Activated naive CD4-positive, alpha-beta T cell treated with anti-CD3 and anti-CD28 coated beads, Interleukin-2, amount 50 U/mL, for 72 hours (primary cell): ENCODE results near the gene ARSI. TPM values are rescaled to one million over a fixed set of nuclear protein-coding genes. Genes with fewer than 3 reads are reported as not detected.

ENCODE experiments used
- ATAC-seq, 2 donors: fragments of 150-1000 bp; cut with Tn5 transposase; 2 replicates each; pipeline ENCODE4 v1.10.0; 2021; ENCODE audit warnings: mild to moderate bottlenecking in 2 of 2, moderate library complexity in 2 of 2
- DNase-seq, 2 donors: peaks; one replicate each; pipeline ENCODE4 v3.0.0; 2021 to 2022; ENCODE audit warnings: low spot score in 2 of 2
- H3K27ac Mint-ChIP-seq, 2 donors: one replicate each; pipeline ENCODE4 v1.8.0; 2022; ENCODE audit warnings: mild to moderate bottlenecking in 2 of 2, mixed read lengths in 2 of 2
- H3K36me3 Mint-ChIP-seq, 2 donors: one replicate each; pipeline ENCODE4 v1.8.0; 2022; ENCODE audit warnings: mixed read lengths in 2 of 2
- H3K9me3 Mint-ChIP-seq, 2 donors: one replicate each; pipeline ENCODE4 v1.8.0; 2022; ENCODE audit warnings: mixed read lengths in 2 of 2
- total RNA-seq, 2 donors: library from RNA; stranded (reverse); gene quantifications; one replicate each; pipeline ENCODE4 v1.2.3, GENCODE V29; 2022

Gene ARSI
- total RNA-seq: not detected

DNA sequence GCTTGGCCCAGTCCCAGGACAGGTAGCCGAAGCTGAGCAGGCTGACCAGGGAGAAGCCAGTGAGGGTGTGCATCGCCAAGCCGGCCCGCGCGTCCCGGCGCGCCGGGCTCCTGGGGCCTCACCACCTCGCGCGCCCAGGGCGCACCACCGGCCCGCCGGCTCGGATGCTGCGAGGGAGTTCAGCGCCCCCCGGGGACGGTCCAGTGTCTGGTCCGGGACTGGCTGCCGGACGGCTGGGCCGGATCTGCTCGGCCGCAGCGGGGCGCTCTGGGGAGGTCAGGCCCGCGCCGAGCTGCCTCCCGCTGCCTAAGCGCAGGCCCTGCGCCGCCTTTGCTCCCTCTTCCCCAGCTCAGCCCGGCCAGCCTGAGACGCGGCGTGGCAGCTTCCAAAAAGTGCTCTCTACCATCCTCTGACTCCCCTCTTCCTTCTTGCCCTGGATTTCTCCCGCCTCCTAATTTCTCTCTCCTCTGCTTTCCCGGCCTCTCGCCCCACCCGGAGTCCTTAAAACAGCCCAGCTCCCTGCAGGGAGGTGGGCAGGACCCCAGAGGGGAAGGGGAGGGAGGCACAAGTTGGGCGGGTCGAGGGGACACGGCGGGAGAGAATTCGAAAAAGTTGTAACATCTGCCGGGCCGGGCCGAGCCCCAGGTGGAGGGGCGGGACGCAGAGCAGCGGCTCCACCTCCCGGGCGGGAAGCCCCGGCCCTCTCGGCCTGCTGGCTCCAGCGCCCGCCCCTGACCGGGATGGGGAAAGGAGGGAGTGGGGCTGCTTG, at the start of gene ARSI:
ARSI (minus strand) TSS at position 605 of the 769 bp plus-strand sequence; CDS start at position 73, 532 bp downstream.
- H3K9me3 Mint-ChIP-seq: no peaks in the 10 kb centered on the region
- no peak for ATAC-seq

DNA sequence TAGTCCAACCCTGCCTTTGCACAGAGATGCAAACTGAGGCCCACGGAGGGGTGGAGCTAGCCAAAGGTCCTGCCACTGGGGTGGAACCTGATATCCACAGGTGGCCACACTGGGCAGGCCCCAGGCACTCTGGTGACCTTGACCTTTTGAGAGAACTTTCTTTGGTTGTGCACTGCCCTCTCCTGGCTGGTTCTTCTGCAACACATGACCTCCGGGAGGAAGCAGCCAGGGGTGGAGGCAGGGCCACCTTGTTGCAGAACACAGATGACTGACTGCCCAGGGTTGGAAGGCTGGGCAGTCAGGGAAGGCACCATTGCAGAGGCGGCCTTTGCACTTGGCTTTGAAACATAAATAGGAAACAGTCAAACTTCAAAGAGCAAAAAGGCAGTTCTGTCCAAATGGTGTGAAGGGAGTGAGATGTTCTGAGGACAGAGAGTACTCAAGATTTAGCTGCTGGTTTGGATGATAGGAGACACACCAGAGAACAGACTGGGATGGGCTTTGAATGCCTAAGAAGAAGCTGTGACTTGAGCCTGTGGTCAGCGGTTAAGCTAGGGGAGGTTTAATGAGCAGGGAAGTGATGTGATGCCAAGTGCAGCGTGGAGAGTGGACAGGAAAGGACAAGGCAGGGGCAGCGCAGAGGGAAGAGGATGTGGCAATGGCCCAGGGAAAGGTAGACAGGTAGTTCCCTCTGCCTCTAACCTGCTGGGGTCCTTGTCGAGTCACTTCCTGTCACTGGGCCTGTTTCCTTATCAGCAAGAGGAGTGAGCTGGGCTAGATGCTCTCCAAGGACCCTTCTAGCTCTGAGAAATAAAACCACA, 48.0 kb upstream of the ARSI start:
- peak overlapping the region; percentile 24 to 55 for H3K27ac Mint-ChIP-seq
- no peaks in the 10 kb centered on the region for H3K9me3 Mint-ChIP-seq
- ATAC-seq (peak; percentile 91 to 95), DNase-seq (peak; percentile 51 to 68)
- H3K36me3 Mint-ChIP-seq: no peaks in the 10 kb centered on the region

More for the DNA sequence above, at the start of gene ARSI:
- no peak within 1 kb of the TSS for H3K27ac Mint-ChIP-seq
- DNase-seq: no peak
- H3K36me3 Mint-ChIP-seq: no peaks in the 10 kb centered on the region

DNA sequence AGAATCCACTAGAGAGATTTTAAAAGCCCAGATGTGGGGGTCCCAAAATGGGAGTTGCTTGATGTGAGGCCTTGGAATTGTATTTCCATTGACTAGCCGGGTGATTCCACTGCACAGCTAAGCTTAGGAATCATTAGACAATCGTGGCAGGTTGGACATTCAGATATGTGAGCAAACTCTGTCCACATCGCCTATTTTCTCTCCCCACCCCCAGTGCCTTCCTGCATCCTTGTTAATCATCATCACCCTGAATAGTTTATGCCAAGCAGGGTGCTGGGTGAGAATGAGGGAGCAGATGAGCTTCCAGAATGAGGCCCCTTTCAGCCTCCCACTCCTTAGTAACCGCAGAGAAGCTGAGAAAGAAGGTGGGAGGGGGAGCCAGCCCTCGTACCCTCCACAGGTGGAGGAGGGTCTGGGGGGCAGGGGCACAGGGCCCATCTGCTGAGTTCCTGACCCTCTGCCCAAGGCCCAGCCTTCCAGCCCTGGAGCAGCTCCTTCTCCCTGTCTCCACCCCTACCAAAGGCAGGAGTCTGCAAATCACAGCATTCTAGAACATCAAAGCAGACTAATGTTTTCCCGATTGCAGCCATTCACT, 47.1 kb upstream of the ARSI start:
- no peak overlapping the region for H3K27ac Mint-ChIP-seq
- no peaks in the 10 kb centered on the region for H3K9me3 Mint-ChIP-seq
- no peak for ATAC-seq
- no peak for DNase-seq
- no peaks in the 10 kb centered on the region for H3K36me3 Mint-ChIP-seq

DNA sequence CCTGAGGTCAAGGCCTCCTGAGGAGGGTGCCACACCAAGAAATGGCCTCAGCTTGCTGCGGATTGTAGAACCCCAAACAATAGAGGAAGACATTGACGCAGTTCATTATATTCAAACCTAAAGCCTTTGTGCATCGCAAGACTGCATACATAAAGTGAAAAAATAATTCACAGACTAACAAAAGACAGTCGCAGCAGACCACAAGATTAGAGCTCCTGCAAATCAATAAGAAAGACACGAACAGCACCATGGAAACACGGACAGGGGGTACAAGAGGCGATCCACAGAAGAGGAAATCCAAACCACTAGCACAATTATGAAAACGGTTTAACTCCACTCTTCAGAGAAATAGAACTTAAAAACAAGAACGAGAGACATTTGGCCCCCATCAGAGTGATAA, 44.7 kb upstream of the ARSI start:
- Mint-ChIP-seq H3K27ac (no peak overlapping the region), H3K9me3 (no peaks in the 10 kb centered on the region), H3K36me3 (no peaks in the 10 kb centered on the region)
- DNase-seq: no peak
- no peak for ATAC-seq

DNA sequence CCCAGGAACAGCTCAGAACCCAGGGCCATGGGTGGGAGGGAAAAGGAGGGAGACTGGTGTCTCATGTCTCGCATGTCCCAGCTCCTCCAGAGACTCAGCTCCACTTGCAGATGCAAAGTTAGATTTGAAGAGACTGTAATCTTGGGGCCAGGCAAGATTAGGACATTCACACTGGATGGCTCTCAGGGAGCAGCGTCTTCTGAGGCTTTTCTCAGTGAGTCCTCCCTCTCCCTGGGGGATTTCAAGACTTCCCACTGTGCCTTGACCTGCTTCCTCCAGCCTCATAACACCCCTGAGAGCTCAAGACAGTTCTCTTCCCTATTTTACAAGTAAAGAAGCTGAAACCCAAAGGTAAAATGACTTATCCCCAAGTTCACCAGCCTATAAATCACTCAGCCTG, 44.3 kb upstream of the ARSI start:
- H3K27ac Mint-ChIP-seq: no peak overlapping the region
- ATAC-seq: no peak
- H3K36me3 Mint-ChIP-seq: no peaks in the 10 kb centered on the region
- no peak for DNase-seq
- H3K9me3 Mint-ChIP-seq: no peaks in the 10 kb centered on the region

DNA sequence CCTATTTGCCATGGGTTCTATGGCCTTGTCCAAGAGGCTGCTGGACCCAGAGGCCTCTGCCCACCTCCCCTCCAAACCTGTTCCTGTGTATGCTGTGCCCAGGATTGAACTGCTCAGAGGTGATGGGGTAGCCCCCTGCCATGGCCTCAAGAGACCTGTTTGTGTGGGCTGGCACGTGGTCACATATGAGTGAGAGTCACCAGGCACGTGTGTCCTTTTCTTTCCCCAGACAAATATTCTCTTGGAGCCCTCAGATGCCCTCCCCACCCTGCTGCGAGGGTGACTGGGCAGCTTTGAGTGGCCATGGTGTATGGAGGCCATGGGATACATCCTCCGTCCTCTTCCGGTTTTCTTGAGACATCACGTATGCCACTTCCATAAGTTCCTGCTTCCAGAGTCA, 43.9 kb upstream of the ARSI start:
- Mint-ChIP-seq H3K9me3 (no peaks in the 10 kb centered on the region), H3K36me3 (no peaks in the 10 kb centered on the region), H3K27ac (no peak overlapping the region)
- DNase-seq (no peak), ATAC-seq (no peak)

DNA sequence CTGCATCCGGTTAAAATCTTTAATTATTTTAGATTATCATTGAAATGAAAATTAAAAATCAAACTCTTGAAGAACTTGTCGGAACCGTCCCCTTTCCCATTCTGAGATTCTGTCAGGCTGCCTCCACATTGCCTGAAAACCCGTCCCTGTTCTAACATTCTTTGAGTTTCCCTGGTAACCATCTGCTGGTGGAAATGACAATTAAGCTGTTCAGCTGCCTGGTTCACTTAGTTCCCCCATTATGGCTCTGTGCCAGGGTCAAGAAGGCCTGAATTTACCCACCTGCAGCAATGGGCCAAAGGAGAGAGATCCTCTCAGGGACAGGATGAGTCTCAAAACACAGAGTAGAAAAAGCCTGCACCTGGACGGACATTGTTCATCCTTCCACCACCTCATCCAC, 43.0 kb upstream of the ARSI start:
- Mint-ChIP-seq H3K36me3 (no peaks in the 10 kb centered on the region), H3K9me3 (no peaks in the 10 kb centered on the region), H3K27ac (peak overlapping the region in 1 of 2 donors; percentile 53)
- ATAC-seq: no peak
- DNase-seq: no peak

DNA sequence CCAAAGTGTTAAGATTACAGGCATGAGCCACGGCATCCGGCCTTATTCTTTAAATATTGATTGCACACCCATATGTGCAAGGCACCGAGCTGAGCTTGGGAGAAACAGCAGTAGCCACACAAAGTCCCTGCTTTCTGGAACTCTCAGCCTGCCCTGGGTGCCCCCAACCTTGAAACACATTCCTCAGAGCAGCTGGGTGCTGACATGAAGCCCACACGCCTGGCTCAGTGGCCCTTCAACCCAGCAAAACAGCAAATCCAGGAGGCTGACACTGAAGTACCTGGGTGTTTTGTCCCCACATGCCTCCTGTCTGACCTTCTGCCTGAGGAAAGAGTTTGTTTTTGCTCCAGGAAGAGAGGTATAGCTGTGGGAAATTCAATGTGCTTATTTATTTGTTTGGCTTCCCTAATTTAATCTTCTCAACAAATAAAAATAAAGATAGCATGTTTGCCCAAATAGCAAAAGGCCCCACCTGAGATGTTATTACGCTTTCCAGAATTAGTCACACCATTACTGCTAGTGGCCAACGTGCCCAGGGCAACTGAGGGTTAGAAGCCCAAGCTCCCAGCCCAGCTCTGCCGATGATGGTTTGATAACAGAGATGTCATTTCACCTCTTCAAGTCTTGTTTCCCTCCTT, 41.4 kb upstream of the ARSI start:
- no peak overlapping the region for H3K27ac Mint-ChIP-seq
- H3K9me3 Mint-ChIP-seq: no peaks in the 10 kb centered on the region
- no peak for ATAC-seq
- DNase-seq: no peak
- no peaks in the 10 kb centered on the region for H3K36me3 Mint-ChIP-seq

DNA sequence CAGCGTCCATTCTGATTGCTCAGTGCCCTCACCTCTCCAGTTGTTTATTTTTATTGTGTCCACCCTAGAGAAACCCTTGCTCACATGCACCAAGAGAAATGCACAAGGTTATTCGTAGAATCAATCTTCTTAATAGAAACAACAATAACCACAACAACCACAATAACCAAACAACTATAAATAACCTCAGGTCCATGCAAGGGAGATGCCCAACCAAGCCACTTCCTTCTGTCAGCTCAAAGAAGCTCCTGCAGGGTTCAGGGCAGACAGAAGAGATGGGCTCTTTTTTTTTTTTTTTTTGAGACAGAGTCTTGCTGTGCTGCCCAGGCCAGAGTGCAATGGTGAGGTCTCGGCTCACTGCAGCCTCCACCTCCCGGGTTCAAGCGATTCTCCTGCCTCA, 39.9 kb upstream of the ARSI start:
- H3K9me3 Mint-ChIP-seq: no peaks in the 10 kb centered on the region
- no peaks in the 10 kb centered on the region for H3K36me3 Mint-ChIP-seq
- no peak overlapping the region for H3K27ac Mint-ChIP-seq
- ATAC-seq: no peak
- no peak for DNase-seq

DNA sequence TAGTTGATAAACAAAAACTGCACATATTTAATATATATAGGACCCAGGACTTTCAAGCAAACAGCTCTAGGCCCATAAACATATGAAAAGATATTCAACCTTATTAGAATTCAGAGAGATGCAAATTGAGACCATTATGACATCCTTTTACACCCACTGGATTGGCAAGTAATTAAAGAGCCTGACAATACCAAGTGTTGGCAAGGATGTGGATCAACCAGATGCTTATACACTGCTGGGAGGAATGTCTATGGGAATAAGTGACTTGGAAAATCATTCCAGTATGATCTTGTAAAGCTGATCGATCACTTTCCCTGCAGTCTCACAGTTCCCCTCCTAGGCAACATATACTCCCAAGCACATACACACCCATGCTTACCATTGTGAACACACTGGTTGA, 39.3 kb upstream of the ARSI start:
- Mint-ChIP-seq H3K27ac (no peak overlapping the region), H3K9me3 (no peaks in the 10 kb centered on the region), H3K36me3 (no peaks in the 10 kb centered on the region)
- no peak for DNase-seq
- no peak for ATAC-seq

DNA sequence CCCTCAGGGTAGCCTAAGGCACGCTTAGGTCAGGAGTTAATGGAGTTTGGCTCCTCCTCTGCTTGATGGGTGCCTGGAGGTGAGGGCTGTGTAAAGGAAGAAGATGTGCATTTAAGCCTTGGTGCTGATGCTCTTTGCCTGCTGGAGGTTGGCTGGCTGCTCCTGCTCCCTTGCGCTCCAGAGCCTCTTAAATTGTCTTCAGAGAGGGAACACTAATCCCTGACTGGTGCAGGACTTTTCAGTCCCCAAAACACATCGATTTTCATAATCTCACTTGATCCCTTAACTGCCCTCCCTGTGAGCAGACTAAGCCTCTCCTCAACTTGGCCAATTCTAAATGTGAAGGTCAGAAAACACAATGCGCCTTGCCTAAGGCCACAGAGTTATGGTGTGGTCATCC, 38.6 kb upstream of the ARSI start:
- Mint-ChIP-seq H3K9me3 (no peaks in the 10 kb centered on the region), H3K27ac (no peak overlapping the region), H3K36me3 (no peaks in the 10 kb centered on the region)
- ATAC-seq (peak in 1 of 2 donors; percentile 9), DNase-seq (no peak)

DNA sequence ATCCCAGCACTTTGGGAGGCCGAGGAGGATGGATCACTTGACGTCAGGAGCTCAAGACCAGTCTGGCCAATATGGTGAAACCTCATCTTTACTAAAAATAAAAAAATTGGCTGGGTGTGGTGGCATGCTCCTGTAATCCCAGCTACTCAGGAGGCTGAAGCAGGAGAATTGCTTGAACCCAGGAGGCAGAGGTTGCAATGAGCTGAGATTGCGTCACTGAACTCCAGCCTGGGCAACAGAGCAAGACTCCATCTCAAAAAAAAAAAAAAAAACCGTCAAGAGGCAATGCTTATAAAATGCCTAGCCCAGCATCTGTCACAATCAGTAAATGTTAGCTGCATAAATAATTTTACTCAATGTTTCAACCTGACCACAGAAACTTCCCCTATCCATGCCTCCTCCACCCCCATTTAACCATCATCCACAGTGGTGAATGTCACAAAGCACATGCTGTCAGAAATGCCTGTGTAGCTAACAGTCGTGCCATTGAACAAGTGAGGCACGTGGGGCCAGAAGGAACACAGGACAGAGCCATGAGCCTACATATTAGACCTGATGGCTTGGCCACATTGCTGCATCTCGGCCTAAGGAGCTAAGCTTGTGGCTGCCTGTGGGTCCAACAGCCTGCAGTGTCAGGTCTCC, 38.0 kb upstream of the ARSI start:
- peak; percentile 34 to 43 for ATAC-seq
- Mint-ChIP-seq H3K36me3 (no peaks in the 10 kb centered on the region), H3K9me3 (no peaks in the 10 kb centered on the region), H3K27ac (no peak overlapping the region)
- DNase-seq: no peak

DNA sequence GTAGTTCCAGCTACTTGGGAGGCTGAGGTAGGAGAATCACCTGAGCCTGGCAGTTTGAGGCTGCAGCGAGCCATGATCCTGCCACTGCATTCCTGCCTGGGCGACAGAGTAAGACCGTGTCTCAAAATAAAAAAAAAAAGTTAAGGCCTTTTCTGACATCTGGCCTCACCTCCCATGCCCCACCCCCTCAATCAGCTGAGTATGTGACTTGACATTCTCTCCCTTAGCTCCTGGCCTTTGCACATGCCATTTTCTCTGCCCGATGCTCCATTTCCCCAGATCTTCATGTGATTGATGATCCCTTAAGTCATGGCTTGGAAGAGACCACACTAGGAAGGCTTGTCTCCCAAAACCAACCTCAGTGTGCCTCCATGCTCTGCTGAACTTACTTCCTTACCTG, 37.1 kb upstream of the ARSI start:
- H3K27ac Mint-ChIP-seq: no peak overlapping the region
- DNase-seq (no peak), ATAC-seq (no peak)
- no peaks in the 10 kb centered on the region for H3K9me3 Mint-ChIP-seq
- H3K36me3 Mint-ChIP-seq: no peaks in the 10 kb centered on the region

DNA sequence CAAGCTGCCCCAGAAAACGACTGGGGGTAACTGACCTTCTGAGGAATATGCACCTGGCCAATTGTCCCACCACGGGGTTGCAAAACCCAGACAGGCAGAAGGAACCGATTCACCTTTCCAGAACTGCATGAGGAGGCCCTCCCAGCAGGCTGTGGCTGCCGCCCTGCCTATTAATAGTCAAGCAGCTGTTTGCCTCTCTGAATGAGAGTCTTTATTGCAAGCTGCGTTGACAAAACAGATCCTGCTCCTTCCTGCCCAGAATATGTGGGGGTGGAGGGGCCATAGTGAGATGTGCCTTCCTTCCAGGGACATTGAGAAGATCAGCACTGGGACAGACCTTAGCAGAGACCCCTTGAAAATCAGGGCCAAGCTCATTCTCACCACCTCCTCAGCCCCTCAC, 36.5 kb upstream of the ARSI start:
- Mint-ChIP-seq H3K9me3 (no peaks in the 10 kb centered on the region), H3K27ac (no peak overlapping the region), H3K36me3 (no peaks in the 10 kb centered on the region)
- ATAC-seq (no peak), DNase-seq (no peak)

DNA sequence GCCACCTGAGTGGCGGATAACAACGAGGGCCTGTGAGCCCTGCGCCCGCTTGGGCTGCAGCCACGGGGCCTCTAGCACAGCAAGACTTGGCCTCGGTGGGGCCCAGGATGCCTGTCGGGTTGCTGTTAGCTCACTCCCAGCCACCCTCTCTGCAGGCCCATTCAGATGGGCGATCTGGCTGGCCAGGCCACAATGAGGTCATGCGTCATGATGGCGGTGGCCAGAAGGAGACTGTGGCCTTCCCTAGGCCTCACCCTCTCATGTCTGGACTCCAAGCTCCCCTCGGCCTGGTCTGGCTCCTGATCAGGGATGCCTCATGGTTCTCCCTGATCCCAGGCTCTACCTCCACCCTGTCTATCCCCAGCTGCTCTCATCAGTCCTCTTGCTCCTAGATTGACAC, 35.8 kb upstream of the ARSI start:
- Mint-ChIP-seq H3K9me3 (no peaks in the 10 kb centered on the region), H3K36me3 (no peaks in the 10 kb centered on the region), H3K27ac (no peak overlapping the region)
- DNase-seq: no peak
- no peak for ATAC-seq

DNA sequence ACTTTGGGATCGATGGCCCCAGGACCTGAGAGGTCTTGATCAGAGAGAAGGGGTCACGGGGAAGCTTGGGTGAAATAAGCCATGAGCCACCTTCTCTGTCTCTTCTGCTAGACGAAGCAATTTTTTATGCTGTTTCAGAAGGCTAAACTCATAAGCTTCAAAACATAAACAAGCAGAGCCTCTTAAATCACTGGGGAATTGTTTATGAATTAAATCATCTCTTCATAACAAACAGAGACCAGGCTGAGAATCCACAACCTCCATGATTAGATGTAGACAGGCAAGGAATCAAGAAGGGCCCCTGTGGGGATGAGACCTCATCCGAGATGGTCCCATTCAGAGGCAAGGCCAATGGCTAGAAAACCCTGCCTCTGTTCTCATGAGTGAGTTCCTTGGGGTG, 33.1 kb upstream of the ARSI start:
- no peak for DNase-seq
- no peak for ATAC-seq

DNA sequence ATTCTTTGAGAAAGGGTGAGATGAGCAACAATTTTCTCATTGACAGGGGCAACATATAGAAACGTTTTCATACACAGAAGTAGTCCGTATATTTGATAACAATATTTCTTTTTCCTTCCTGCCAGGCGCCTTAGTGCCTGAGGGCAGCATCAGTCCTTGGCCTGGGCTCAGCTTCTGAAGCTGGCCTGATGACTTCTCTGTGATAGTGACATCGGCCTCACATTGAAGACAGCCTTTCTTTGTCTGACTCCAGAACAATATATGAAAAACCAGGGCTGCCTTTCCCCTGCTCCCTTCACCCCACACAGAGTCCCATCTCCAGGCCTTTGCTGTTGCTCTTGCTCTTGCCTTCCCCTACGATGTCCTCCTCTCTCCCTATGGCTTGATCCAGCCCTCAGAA, 30.7 kb upstream of the ARSI start:
- Mint-ChIP-seq H3K36me3 (no peaks in the 10 kb centered on the region), H3K9me3 (no peaks in the 10 kb centered on the region), H3K27ac (no peak overlapping the region)
- DNase-seq (no peak), ATAC-seq (no peak)

More for the DNA sequence above, 33.1 kb upstream of the ARSI start:
- no peaks in the 10 kb centered on the region for H3K36me3 Mint-ChIP-seq
- no peak overlapping the region for H3K27ac Mint-ChIP-seq
- no peaks in the 10 kb centered on the region for H3K9me3 Mint-ChIP-seq
